HCT116 (cell line): ENCODE results near the gene USP24. TPM values are rescaled to one million over a fixed set of nuclear protein-coding genes. Genes with fewer than 3 reads are reported as not detected.

Source experiments
- ATAC-seq: fragments of 200-7000 bp; cut with Tn5 transposase; 2 replicates; pipeline ENCODE4 v1.9.1; 2020; ENCODE audit warnings: mild to moderate bottlenecking, moderate library complexity
- BruUV-seq: library from RNA; stranded (reverse); fragments of 400-500 nt; replicated peaks from 2 replicates; lab custom pipeline; 2021; lab: Mats Ljungman, UMichigan
- CTCF ChIA-PET: fragments of 300-600 bp; sonication (Branson Sonifier 250); formaldehyde crosslinking; loops from one replicate; lab custom pipeline; 2021; ENCODE audit warnings: antibody characterized with exemption; lab: Charles Lee
- POLR2A ChIA-PET: fragments of 300-600, 350-600 bp; sonication (Branson Sonifier 250); formaldehyde crosslinking; loops from one replicate; lab custom pipeline; 2021; ENCODE audit warnings: antibody characterized with exemption; lab: Charles Lee
- RAD21 ChIA-PET, 2 experiments: fragments of 300-600 bp; sonication (Branson Sonifier 250); formaldehyde crosslinking; loops; one replicate each; lab custom pipeline; 2023; ENCODE audit warnings: low total read pairs in 2 of 2; ENCODE audit not compliant: uncharacterized antibody in 2 of 2, unreplicated experiment in 2 of 2, low non-redundant PET in 1 of 2; lab: Charles Lee
- DNase-seq: peaks from one replicate; pipeline ENCODE4 v3.0.0-alpha.2; 2010; ENCODE audit warnings: low read depth, low spot score
- H2AFZ ChIP-seq: fragments of 200-600 bp; shearing (Covaris generic), sonication (generic); 2 replicates; pipeline ENCODE4 v1.6.1; 2017; ENCODE audit warnings: low read depth, mixed run types, mixed read lengths, antibody characterized with exemption, low read length; ENCODE audit not compliant: poor library complexity, severe bottlenecking
- H3K27ac ChIP-seq: 2 replicates; pipeline ENCODE4 v1.5.1; 2012; ENCODE audit warnings: low read depth, low read length
- H3K27me3 ChIP-seq: fragments of 200-600 bp; sonication (generic); 2 replicates; pipeline ENCODE4 v1.6.1; 2016; ENCODE audit warnings: mixed run types, low read length, mixed read lengths; ENCODE audit not compliant: insufficient read depth
- H3K36me3 ChIP-seq, 2 experiments: fragments of 200-500 bp in 1 of 2; fragments of 200-600 bp in 1 of 2; sonication (Bioruptor generic) in 1 of 2; sonication (generic) in 1 of 2; 2 replicates each; pipeline versions ENCODE4 v1.5.1 to v1.6.1; 2014 to 2016; ENCODE audit warnings: low read length in 2 of 2, inconsistent platforms in 1 of 2, mixed read lengths in 1 of 2, mixed run types in 1 of 2; ENCODE audit not compliant: insufficient read depth in 2 of 2, control insufficient read depth in 1 of 2
- H3K4me1 ChIP-seq, 2 experiments: fragments of 200-600 bp in 1 of 2; sonication (generic) in 1 of 2; 2 replicates each; pipeline versions ENCODE4 v1.5.1 to v1.6.1; 2012 to 2017; ENCODE audit warnings: low read length in 2 of 2, inconsistent platforms in 1 of 2, mild to moderate bottlenecking in 1 of 2, mixed read lengths in 1 of 2, mixed run types in 1 of 2, moderate library complexity in 1 of 2; ENCODE audit not compliant: insufficient read depth in 2 of 2, control insufficient read depth in 1 of 2
- H3K4me2 ChIP-seq: fragments of 200-600 bp; sonication (generic); 2 replicates; pipeline ENCODE4 v1.6.1; 2017; ENCODE audit warnings: mixed run types, low read length, mixed read lengths
- H3K4me3 ChIP-seq, 2 experiments: fragments of 200-600 bp in 1 of 2; sonication (generic) in 1 of 2; replicated peaks in 1 of 2; 2 replicates each; pipeline ENCODE4 v1.5.1; 2011 to 2016; ENCODE audit warnings: low read length in 2 of 2, control low read depth in 1 of 2, low read depth in 1 of 2, mild to moderate bottlenecking in 1 of 2, mixed read lengths in 1 of 2, mixed run types in 1 of 2
- H3K79me2 ChIP-seq: fragments of 200-600 bp; sonication (generic); 2 replicates; pipeline ENCODE4 v1.6.1; 2017; ENCODE audit warnings: mild to moderate bottlenecking, mixed run types, low read length, moderate library complexity, mixed read lengths; ENCODE audit not compliant: insufficient read depth
- H3K9ac ChIP-seq: fragments of 200-600 bp; sonication (generic); 2 replicates; pipeline ENCODE4 v1.6.1; 2016; ENCODE audit warnings: low read length, mixed read lengths
- H3K9me2 ChIP-seq: fragments of 200-600 bp; sonication (generic), shearing (Covaris generic); 2 replicates; pipeline ENCODE4 v1.6.1; 2017; ENCODE audit warnings: mixed run types, mild to moderate bottlenecking, moderate library complexity; ENCODE audit not compliant: insufficient read depth
- H3K9me3 ChIP-seq, 2 experiments: fragments of 200-500 bp in 1 of 2; fragments of 200-600 bp in 1 of 2; sonication (Bioruptor generic) in 1 of 2; sonication (generic) in 1 of 2; 2 replicates each; pipeline ENCODE4 v1.6.1; 2014 to 2017; ENCODE audit warnings: low read length in 2 of 2, mixed read lengths in 2 of 2, inconsistent platforms in 1 of 2, low read depth in 1 of 2, mild to moderate bottlenecking in 1 of 2, mixed run types in 1 of 2, moderate library complexity in 1 of 2; ENCODE audit not compliant: control insufficient read depth in 1 of 2, insufficient read depth in 1 of 2
- H4K20me1 ChIP-seq: fragments of 200-600 bp; sonication (generic), shearing (Covaris generic); 2 replicates; pipeline ENCODE4 v1.6.1; 2017; ENCODE audit warnings: mixed run types, mild to moderate bottlenecking, moderate library complexity; ENCODE audit not compliant: insufficient read depth
- ATF3 ChIP-seq: IDR thresholded peaks from 2 replicates; pipeline ENCODE4 v1.6.1; 2012
- CBX3 ChIP-seq: IDR thresholded peaks from 2 replicates; pipeline ENCODE4 v1.6.1; 2012; ENCODE audit warnings: low read depth
- CEBPB ChIP-seq: IDR thresholded peaks from 2 replicates; pipeline ENCODE4 v1.6.1; 2012; ENCODE audit warnings: low read depth
- CTCF ChIP-seq, 3 experiments: fragments of 200-600 bp in 1 of 3; sonication (generic) in 1 of 3; IDR thresholded peaks in 2 of 3; conservative IDR thresholded peaks in 1 of 3; 2 replicates each; pipeline ENCODE4 v1.5.1; 2012 to 2017; ENCODE audit warnings: low read depth in 2 of 3, low read length in 2 of 3, antibody characterized with exemption in 1 of 3, borderline replicate concordance in 1 of 3, control low read depth in 1 of 3, mild to moderate bottlenecking in 1 of 3, mixed read lengths in 1 of 3, mixed run types in 1 of 3, moderate library complexity in 1 of 3; ENCODE audit not compliant: insufficient read depth in 1 of 3
- ELF1 ChIP-seq: IDR thresholded peaks from 2 replicates; pipeline ENCODE4 v1.6.1; 2012; ENCODE audit warnings: low read depth, borderline replicate concordance
- EZH2phosphoT487 ChIP-seq: fragments of 200-600 bp; IDR thresholded peaks from 2 replicates; pipeline ENCODE4 v1.6.1; 2018; ENCODE audit warnings: antibody characterized with exemption, borderline replicate concordance
- FOSL1 ChIP-seq: IDR thresholded peaks from 2 replicates; pipeline ENCODE4 v1.6.1; 2012; ENCODE audit warnings: low read depth
- JUND ChIP-seq: IDR thresholded peaks from 2 replicates; pipeline ENCODE4 v1.6.1; 2012
- MAX ChIP-seq: IDR thresholded peaks from 2 replicates; pipeline ENCODE4 v1.6.1; 2012
- POLR2AphosphoS5 ChIP-seq: IDR thresholded peaks from 2 replicates; pipeline ENCODE4 v1.6.1; 2011; ENCODE audit warnings: mild to moderate bottlenecking, low read depth, low read length, moderate library complexity
- RAD21 ChIP-seq: IDR thresholded peaks from 2 replicates; pipeline ENCODE4 v1.6.1; 2012; ENCODE audit warnings: low read depth, mild to moderate bottlenecking
- REST ChIP-seq: IDR thresholded peaks from 2 replicates; pipeline ENCODE4 v1.6.1; 2012; ENCODE audit warnings: low read depth
- SIN3A ChIP-seq: IDR thresholded peaks from 2 replicates; pipeline ENCODE4 v1.6.1; 2012; ENCODE audit warnings: low read depth
- SRF ChIP-seq: IDR thresholded peaks from 2 replicates; pipeline ENCODE4 v1.6.1; 2012; ENCODE audit warnings: low read depth
- TCF7L2 ChIP-seq: IDR thresholded peaks from 2 replicates; pipeline ENCODE4 v1.7.0; 2011; ENCODE audit warnings: borderline replicate concordance, inconsistent platforms; ENCODE audit not compliant: insufficient read depth, insufficient read length; ENCODE audit errors: extremely low read depth
- YY1 ChIP-seq: IDR thresholded peaks from 2 replicates; pipeline ENCODE4 v1.6.1; 2011; ENCODE audit warnings: low read length, low read depth, moderate library complexity, mild to moderate bottlenecking; ENCODE audit not compliant: insufficient replicate concordance; ENCODE audit errors: extremely low read depth
- ZBTB33 ChIP-seq: IDR thresholded peaks from 2 replicates; pipeline ENCODE4 v1.6.1; 2011; ENCODE audit warnings: mild to moderate bottlenecking, low read length, moderate library complexity; ENCODE audit not compliant: insufficient replicate concordance; ENCODE audit errors: extremely low read depth
- ZFX ChIP-seq: fragments of 450-650 bp; IDR thresholded peaks from 2 replicates; pipeline ENCODE4 v1.6.1; 2017
- ZNF274 ChIP-seq: fragments of 200-500 bp; sonication (Bioruptor generic); IDR thresholded peaks from 2 replicates; pipeline ENCODE4 v1.6.1; 2014; ENCODE audit warnings: mild to moderate bottlenecking, low read depth, low read length, inconsistent platforms
- intact Hi-C: fragments of 100-400 bp; cut with micrococcal nuclease; formaldehyde crosslinking; loops from 2 replicates; pipeline ENCODE4 v1.10.0; 2022
- total RNA-seq: library from RNA; stranded (reverse); gene quantifications from one replicate; pipeline ENCODE4 v1.2.1, GENCODE V29; 2021; ENCODE audit not compliant: unreplicated experiment

Gene USP24
- total RNA-seq, 1 experiment from 2014 or later, result 34.2 TPM

- no peaks in the 10 kb centered on the region for H3K9me3 ChIP-seq
- H3K79me2 ChIP-seq, result peaks cover 6% of the 10 kb centered on the region; the same call in 1 of the 2 replicates
- no peak for ATAC-seq
- no peak for DNase-seq
- BruUV-seq, result no TSS peak
- no peak overlapping the region for H3K9ac ChIP-seq
- no peaks in the 10 kb centered on the region for H3K9me2 ChIP-seq
- no peak overlapping the region for H3K4me3 ChIP-seq
- 0 out of 4 replicates have a peak, but pooled peaks cover 0 to 6% of the 10 kb centered on the region in 2 experiments for H3K36me3 ChIP-seq
- H4K20me1 ChIP-seq, result no peaks in the 10 kb centered on the region
- no peak overlapping the region for H3K27ac ChIP-seq
- ChIA-PET RAD21 (no interaction called here), CTCF (interaction anchor here (1.1 kb wide), 1 partner anchor 21 kb away, joined by 6 read pairs; no protein-coding TSS in a partner anchor), POLR2A (no interaction called here)
- intact Hi-C loops, result no loop called here
- H3K27me3 ChIP-seq, result no peaks in the 10 kb centered on the region
- no peak overlapping the region for H2AFZ ChIP-seq
- no peak overlapping the region for H3K4me2 ChIP-seq
- TF ChIP-seq ZBTB33, result no peak
- TF ChIP-seq YY1, result no peak
- TF ChIP-seq ZFX, result no peak
- TF ChIP-seq FOSL1, result no peak
- no peak for TF ChIP-seq MAX
- no peak for TF ChIP-seq ELF1
- TF ChIP-seq SRF, result no peak
- TF ChIP-seq JUND, result no peak
- no peak for TF ChIP-seq CBX3
- TF ChIP-seq CEBPB, result no peak
- TF ChIP-seq RAD21, result no peak
- no peak for TF ChIP-seq REST
- no peak for TF ChIP-seq TCF7L2
- TF ChIP-seq POLR2AphosphoS5, result no peak
- TF ChIP-seq ATF3, result no peak
- TF ChIP-seq ZNF274, result no peak
- TF ChIP-seq SIN3A, result no peak
- no peak for TF ChIP-seq EZH2phosphoT487
- no peak for TF ChIP-seq CTCF (IDR thresholded peaks at IDR 0.05 in 2 of 3, conservative IDR thresholded peaks at IDR 0.05 in 1 of 3; ENCODE audit: borderline replicate concordance in 1 of 3, insufficient read depth in 1 of 3, low read depth in 2 of 3, low read length in 2 of 3)
- TF ChIP-seq, all 23 proteins: peak for 0
- peaks cover 10 to 33% of the 10 kb centered on the region in 2 experiments; a peak in 3 of 4 replicates for H3K4me1 ChIP-seq
Observed at GRCh38 chr1:55043011-55043410, 172.2 kb downstream of the USP24 start.
